ENCODE results near the gene ATAD3B.
A peak's percentile ranks its signal among the peaks of the same experiment; 100 is the strongest.

The ATAD3B gene

DNA sequence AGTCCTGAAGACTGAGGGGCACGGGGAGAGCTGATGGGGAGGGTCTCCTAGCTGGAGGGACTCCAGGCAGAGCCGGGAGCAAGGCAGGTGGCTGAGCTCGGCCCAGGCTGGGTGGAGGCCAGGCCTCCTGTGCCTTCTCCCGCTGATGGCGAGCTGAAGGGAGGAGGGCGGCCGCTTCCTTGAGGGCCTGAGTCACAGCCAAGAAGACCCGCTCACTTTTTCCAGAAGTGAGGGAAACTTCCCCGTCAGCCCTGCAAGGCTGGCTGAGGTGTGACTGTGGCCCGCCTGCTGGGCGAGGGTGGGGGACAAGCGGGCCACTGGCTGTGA, 37.8 kb upstream of the ATAD3B start:
- peaks cover 21% of the 10 kb centered on the region for H3K27me3 ChIP-seq (ENCODE audit: insufficient read depth, poor library complexity, severe bottlenecking)
- no peak for TF ChIP-seq SPI1 (IDR thresholded peaks at IDR 0.05; ENCODE audit: borderline replicate concordance, low read depth)
- TF ChIP-seq, protein P1, sequence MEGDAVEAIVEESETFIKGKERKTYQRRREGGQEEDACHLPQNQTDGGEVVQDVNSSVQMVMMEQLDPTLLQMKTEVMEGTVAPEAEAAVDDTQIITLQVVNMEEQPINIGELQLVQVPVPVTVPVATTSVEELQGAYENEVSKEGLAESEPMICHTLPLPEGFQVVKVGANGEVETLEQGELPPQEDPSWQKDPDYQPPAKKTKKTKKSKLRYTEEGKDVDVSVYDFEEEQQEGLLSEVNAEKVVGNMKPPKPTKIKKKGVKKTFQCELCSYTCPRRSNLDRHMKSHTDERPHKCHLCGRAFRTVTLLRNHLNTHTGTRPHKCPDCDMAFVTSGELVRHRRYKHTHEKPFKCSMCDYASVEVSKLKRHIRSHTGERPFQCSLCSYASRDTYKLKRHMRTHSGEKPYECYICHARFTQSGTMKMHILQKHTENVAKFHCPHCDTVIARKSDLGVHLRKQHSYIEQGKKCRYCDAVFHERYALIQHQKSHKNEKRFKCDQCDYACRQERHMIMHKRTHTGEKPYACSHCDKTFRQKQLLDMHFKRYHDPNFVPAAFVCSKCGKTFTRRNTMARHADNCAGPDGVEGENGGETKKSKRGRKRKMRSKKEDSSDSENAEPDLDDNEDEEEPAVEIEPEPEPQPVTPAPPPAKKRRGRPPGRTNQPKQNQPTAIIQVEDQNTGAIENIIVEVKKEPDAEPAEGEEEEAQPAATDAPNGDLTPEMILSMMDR (IDR thresholded peaks at IDR 0.05; ENCODE audit: insufficient read depth, low read length): no peak
- no peak for TF ChIP-seq GABPA (IDR thresholded peaks at IDR 0.05; ENCODE audit: low read depth)
- no peak for TF ChIP-seq POLR2AphosphoS5 (IDR thresholded peaks at IDR 0.05; ENCODE audit: low read depth)
- TF ChIP-seq, protein P2, sequence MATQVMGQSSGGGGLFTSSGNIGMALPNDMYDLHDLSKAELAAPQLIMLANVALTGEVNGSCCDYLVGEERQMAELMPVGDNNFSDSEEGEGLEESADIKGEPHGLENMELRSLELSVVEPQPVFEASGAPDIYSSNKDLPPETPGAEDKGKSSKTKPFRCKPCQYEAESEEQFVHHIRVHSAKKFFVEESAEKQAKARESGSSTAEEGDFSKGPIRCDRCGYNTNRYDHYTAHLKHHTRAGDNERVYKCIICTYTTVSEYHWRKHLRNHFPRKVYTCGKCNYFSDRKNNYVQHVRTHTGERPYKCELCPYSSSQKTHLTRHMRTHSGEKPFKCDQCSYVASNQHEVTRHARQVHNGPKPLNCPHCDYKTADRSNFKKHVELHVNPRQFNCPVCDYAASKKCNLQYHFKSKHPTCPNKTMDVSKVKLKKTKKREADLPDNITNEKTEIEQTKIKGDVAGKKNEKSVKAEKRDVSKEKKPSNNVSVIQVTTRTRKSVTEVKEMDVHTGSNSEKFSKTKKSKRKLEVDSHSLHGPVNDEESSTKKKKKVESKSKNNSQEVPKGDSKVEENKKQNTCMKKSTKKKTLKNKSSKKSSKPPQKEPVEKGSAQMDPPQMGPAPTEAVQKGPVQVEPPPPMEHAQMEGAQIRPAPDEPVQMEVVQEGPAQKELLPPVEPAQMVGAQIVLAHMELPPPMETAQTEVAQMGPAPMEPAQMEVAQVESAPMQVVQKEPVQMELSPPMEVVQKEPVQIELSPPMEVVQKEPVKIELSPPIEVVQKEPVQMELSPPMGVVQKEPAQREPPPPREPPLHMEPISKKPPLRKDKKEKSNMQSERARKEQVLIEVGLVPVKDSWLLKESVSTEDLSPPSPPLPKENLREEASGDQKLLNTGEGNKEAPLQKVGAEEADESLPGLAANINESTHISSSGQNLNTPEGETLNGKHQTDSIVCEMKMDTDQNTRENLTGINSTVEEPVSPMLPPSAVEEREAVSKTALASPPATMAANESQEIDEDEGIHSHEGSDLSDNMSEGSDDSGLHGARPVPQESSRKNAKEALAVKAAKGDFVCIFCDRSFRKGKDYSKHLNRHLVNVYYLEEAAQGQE (IDR thresholded peaks at IDR 0.05; ENCODE audit: insufficient replicate concordance, low read depth): no peak
- H3K27ac ChIP-seq (replicated peaks): no peak overlapping the region
- no peak overlapping the region for H3K4me3 ChIP-seq (replicated peaks; ENCODE audit: insufficient read depth, low read length)
- DNase-seq (ENCODE audit: low read depth in 1 of 2, low spot score in 1 of 2): peak in 1 of 2 experiments; percentile 14

DNA sequence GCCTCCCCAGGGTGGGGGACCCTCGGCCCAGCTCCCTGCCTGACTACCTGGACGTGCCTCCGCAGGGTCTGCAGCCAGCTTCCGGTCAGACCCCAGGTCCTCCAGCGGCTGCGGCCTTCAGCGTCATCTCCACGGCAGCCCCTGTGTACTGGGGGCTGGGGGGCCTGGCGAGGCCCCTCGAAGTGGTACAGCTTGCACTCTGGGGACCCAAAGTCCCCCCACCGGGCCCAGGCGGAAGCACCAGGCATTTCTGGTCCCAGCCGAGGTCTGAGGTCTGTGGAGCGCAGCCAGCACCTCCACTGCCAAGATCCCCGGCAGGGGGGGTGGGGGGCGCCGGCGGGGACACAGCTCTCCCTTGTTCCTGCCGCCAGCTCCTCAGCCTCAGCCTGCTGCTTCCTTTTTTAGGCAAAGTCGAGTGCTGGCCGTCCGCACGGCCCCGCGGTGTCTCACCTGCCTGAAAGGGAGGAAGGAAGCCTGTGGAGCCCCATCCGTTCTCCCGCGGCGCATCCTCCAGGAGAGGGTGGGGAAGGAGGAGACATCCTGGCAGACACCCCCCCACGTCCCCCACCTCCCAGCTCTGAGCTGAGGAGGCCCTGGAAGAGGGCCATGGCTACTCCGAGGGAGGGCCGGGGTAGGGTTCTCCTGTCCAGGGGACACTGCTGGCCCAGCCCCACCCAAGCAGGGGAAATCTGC, 37.3 kb upstream of the ATAD3B start:
- H3K4me3 ChIP-seq (replicated peaks; ENCODE audit: insufficient read depth, low read length): no peak overlapping the region
- H3K27ac ChIP-seq (replicated peaks): no peak overlapping the region
- peaks cover 18% of the 10 kb centered on the region for H3K27me3 ChIP-seq (ENCODE audit: insufficient read depth, poor library complexity, severe bottlenecking)
- TF ChIP-seq GABPA (IDR thresholded peaks at IDR 0.05; ENCODE audit: low read depth) (no peak), SPI1 (IDR thresholded peaks at IDR 0.05; ENCODE audit: borderline replicate concordance, low read depth) (no peak), POLR2AphosphoS5 (IDR thresholded peaks at IDR 0.05; ENCODE audit: low read depth) (no peak)
- TF ChIP-seq, protein P2 (IDR thresholded peaks at IDR 0.05; ENCODE audit: insufficient replicate concordance, low read depth): no peak
- TF ChIP-seq, protein P1 (IDR thresholded peaks at IDR 0.05; ENCODE audit: insufficient read depth, low read length): no peak
- peak; percentile 52 to 55 for DNase-seq (ENCODE audit: low read depth in 1 of 2, low spot score in 1 of 2)

DNA sequence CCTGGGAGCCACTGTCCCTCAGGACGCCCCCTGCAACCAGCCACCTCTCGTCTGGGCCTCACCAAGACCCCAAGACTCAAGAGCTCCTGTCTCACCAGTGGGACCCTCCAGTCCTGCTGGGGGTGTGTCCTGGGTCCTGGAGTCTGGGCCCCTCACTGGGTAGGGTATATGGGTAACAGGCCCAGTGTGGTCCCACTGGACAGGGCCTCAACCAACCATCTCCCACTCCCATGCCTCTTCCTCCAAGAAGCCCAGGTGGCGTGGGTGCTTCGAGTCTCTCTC, 36.8 kb upstream of the ATAD3B start:
- H3K4me3 ChIP-seq (replicated peaks; ENCODE audit: insufficient read depth, low read length): no peak overlapping the region
- no peak for DNase-seq (ENCODE audit: low read depth in 1 of 2, low spot score in 1 of 2)
- TF ChIP-seq, protein P2 (IDR thresholded peaks at IDR 0.05; ENCODE audit: insufficient replicate concordance, low read depth): no peak
- no peak for TF ChIP-seq POLR2AphosphoS5 (IDR thresholded peaks at IDR 0.05; ENCODE audit: low read depth)
- no peak for TF ChIP-seq SPI1 (IDR thresholded peaks at IDR 0.05; ENCODE audit: borderline replicate concordance, low read depth)
- TF ChIP-seq, protein P1 (IDR thresholded peaks at IDR 0.05; ENCODE audit: insufficient read depth, low read length): no peak
- no peak for TF ChIP-seq GABPA (IDR thresholded peaks at IDR 0.05; ENCODE audit: low read depth)
- no peak overlapping the region for H3K27ac ChIP-seq (replicated peaks)
- peaks cover 14% of the 10 kb centered on the region for H3K27me3 ChIP-seq (ENCODE audit: insufficient read depth, poor library complexity, severe bottlenecking)
